ENCODE measurements around the gene ZNF157.
"Not testable (repeated sequence)": the region's sequence is repeated elsewhere in the genome, so short reads cannot be mapped to it uniquely, and the experiment has no call there.

ZNF157 gene

DNA sequence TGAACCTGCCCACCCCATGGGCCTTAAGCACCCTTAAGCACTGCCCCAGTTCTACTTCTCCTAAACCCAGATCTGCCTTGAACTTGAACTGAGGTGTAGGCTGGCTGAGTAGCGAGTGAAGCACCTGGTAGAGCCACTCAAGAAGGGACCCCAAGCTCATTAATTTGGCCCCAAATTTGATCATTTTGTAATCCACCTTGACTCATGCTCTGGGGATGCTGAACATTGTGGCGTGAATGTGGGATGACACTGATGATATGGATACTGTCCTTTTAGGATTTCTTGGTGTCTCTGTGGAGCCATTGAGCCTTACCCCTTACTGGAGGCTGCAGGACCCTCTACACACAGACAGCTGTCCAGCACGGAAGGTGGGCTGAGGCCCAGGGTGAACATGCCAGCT lies at the start of gene ZNF157:
TSS of gene ZNF157 (plus strand) at position 301 of the 400 bp plus-strand sequence. CDS start at position 392, 91 bp downstream.
- no peak for DNase-seq

DNA sequence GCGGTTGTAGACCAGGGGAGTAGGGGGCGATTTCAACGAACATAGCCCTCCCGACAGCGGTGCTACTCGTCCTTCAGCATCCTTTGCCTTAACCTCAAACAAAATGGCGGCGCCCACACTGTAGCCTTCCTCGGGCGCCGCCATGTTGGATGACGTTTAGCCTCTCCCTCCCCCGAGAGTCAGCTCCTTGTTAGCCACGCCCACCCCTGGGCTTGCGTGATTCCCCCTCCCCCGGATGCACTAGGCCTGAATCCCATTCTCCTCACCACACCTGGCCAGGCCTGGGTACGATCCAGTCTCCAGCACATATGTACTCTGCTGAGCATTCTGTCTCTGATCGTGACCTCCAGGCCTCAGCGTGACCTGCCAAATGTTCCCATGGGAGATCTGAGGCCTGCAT lies 49.0 kb upstream of the ZNF157 start:
- DNase-seq = no peak

DNA sequence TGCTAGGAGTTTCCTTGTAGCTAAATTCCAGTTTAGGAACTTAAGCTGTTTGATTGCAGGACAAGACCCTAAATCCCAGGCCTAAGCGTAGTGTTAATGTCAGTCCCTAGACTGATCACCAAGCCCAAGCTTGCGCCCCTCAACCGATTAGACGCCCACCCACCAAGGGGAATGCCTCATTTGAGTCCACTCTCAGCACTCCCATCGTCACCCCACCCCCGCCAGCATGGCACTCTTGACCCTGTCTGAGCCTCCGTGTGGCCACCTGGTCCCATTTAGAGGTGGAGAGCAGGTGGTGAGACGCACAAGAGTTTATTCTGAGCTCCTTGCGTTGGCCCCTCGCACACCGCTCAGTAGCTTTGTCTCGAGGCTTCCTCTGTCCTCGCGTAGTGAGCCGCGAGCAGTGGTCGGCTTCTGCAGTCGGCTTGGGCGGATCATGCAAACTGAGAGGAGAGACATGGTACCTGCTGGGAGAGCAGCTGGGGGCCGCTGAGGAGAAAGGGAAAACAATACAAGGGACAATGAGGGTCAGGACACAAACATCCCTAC lies 48.5 kb upstream of the ZNF157 start:
- no peak for DNase-seq

DNA sequence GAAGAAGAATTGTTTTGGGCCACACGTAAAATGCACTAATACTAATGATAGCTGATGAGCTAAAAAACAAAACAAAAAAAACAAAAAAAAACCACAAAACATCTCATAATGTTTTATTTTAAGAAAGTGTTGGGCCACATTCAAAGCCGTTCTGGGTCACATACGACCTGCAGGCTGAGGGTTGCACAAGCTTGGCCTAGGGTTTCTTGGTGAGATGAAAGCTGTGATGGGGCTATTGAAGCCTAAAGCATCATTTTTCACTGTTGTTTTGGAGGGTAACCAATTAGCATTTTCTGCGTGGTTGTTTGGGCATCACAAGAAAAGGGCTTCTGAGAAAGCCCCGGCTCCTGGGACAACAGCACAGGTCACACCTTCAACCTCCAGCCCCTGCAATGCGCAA lies 42.5 kb upstream of the ZNF157 start:
- no peak for DNase-seq

DNA sequence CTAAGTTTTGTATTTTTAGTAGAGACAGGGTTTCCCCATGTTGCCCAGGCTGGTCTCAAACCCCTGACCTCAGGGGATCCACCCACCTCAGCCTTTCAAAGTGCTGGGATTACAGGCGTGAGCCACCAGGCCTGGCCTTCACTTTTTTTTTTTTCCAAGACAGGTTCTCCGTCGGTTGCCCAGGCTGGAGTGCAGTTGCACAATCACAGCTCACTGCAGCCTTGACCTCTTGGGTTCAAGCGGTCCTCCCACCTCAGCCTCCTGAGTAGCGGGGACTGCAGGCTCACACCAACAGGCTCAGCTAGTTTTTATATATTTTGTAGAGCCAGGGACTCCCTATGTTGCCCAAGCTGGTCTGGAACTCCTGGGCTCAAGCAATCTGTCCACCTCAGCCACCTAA lies 37.6 kb upstream of the ZNF157 start:
- DNase-seq = not testable (repeated sequence)

DNA sequence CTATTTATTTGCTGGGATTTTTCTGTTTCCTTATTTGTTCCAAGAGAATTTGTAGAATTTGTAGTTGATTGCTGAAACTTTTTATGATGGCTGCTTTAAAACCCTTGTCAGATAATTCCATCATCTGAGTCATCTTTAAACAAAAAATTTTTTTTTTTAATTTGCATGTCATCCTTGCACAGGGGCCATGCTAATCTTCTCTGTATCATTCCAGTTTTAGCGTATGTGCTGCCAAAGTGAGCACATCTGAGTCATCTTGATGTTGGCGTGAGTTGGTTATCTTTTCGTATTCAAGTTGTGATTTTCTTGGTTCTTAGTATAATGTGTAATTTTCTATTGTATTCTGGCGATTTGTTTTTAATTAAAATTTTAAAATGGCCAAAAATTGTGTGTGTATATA lies 18.7 kb upstream of the ZNF157 start:
- no peak for DNase-seq

DNA sequence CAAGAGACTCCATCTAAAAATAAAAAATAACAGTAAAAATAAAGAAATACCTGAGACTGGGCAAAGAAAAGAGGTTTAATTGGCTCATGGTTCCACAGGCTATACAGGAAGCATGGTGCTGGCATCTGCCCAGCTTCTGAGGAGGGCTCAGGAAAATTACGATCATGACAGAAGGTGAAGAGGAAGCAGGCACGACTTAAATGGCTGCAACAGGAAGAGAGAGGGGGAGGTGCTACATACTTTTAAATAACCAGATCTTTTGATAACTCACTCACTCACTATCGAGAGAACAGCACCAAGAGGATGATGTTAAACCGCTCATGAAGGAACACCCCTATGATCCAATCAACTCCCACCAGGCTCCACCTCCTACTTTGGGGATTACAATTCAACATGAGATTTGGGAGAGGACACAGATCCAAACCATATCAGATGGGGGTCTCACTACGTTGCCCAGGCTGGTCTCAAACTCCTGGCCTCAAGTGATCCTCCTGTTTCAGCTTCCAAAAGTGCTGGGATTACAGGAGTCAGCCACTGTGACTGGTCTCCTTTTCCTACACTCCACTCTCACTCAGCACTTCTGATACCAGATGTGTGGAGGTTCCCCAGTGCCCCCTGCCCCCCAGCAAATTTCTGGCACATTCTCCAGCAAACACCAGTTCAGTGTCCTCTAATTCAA lies 11.9 kb upstream of the ZNF157 start:
- no peak for DNase-seq

DNA sequence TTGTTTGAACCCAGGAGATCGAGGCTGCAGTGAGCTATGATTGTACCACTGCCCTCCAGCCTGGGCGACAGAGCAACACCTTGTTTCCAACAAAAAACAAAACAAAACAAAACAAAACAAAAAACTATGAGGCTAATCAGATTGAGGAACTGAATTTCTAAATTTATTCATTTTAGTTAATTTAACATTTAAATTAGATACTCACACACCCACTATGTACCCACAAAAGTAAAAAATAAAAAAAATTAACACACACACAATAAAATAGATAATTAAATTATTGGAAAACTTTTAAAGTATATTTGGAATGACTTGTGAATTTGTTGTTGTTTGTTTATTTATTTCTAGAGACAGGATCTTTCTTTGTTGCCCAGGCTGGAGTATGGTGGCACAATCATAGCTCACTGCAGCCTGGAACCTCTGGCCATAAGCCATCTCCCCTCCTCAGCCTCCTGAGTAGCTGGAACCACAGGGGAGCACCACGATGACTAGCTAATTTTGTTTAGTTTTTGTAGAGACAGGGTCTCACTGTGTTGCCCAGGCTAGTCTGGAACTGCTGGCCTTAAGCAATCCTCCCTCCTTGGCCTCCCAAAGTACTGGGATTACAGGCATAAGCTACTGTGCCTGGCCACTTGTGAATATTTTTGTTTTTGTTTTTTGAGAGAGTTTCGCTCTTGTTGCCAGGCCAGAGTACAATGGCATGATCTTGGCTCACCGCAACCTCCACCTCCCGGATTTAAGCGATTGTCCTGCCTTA lies 9.8 kb upstream of the ZNF157 start:
- DNase-seq = no peak

DNA sequence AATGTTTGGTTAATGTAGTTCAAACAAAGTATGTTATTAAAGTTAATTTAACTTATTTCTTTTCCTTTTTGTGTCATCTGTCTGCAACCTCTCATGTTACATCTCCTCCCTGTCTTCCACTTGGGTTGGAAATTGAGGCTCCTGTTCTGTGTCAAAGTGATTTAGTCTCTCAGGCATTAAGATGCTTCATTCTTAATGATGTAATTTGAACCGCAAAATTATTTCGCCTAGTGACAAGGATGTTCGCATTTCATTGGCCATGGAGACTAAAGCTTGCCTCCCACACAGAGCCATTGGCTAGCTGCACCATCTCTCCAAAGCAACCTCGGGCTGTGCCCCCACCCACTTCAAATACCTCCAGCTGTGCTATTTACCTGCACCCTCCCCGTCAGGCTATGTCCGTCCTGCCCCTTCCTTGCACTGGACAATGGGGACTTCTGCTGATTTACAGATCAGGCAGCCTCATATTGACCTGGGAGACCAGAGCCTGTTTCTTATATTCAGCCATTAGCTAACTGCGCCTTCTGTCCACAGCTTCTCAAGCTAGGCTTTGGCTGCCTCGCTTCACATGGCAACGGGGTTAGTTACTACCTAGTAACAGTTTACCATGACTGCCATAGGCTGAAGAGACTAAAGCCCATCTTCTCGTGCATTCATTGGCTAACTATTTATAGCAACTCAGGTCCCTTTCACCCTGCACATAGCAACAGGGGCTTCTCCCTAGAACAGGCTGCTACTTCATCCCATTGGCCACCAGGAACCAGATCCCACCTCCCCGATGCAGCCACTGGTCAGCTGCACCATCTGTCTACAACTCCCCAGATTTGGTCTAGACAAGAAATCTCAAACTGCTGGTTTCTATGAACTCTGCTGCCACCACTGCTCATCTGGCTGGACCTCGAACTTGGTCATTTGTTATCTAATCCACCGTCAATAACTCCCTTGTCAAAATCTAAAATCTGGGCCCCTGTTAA lies 8.6 kb upstream of the ZNF157 start:
- peak; percentile 90 for DNase-seq

DNA sequence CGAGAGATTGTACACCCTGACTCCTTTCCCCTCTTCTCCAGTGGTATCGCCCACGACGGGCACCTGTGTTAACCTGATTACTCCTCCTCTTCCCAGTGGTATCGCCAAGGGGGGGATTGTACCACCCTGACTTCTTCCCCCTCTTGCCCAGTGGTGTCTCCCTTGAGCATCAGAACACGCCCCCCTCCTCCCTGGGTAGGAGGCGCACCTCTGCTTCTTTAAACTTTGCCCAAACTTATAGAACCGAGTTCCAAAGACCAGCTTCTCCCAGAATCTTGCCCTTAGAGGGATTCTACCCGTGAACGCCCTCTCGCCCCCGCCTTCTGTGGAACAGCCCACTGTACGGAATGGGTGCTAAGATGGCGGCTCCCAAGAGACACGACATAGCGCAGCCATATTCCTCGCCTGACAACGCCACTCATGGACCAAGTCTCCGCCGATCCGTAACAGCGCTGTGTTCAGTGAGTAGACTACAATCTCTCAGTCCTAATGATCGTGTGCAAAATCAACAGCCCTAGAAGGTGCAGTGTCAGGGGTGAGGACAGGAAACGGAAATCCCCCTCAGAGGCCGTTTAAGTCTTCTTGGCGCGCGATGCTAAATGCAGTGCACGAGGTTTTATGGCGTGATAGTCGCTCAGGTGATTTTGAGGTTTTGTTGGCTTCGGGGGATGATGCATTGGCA lies 4.2 kb upstream of the ZNF157 start:
- peak; percentile 84 for DNase-seq

DNA sequence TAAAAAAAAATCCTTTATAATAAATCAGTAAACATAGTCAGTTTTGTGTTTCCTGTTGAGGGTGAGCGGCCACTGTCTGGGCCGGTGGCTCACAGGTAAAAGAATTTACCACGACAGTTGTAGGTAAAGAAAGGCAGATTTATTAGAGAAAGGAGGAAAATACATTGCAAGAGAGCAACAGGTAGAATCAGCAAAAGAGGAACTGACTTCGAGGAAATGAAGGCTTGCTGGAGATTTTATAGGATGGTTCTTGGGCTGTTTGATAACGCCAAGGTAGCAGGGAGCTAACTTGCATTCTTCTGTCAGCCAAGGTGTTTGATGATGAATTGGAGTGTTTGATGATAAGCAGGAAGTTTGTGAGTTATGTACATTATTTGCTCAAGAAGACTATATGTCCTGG lies 2.8 kb downstream of the ZNF157 start:
- DNase-seq = no peak

DNA sequence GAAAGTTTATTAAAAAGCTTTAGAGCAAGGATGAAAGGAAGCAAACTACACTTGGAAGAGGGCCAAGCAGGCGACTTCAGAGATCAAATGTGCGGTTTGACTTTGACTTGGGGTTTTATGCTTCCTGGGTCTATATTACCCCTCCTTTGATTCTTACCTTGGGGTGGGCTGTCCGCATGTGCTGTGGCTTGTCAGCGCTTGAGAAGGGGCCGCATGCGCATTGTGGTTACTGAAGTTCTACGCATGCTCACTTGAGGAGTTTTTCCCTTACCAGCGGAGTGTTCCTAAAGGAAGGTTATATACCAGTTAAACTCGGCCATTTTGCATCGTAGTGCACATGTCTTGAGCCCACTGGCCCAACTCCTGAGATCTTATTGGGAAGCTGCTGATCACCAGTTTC lies 9.9 kb downstream of the ZNF157 start:
- DNase-seq = no peak

DNA sequence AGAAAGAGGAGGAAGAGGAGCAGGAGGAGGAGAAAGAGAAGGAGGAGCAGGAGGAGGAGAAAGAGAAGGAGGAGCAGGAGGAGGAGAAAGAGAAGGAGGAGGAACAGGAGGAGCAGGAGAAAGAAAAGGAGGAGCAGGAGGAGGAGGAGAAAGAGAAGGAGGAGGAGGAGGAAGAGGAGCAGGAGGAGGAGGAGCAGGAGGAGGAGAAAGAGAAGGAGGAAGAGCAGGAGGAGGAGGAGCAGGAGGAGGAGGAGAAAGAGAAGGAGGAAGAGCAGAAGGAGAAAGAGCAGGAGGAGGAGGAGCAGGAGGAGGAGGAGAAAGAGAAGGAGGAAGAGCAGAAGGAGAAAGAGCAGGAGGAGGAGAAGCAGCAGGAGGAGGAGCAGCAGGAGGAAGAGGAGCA lies 10.5 kb downstream of the ZNF157 start:
- DNase-seq = not testable (repeated sequence)

DNA sequence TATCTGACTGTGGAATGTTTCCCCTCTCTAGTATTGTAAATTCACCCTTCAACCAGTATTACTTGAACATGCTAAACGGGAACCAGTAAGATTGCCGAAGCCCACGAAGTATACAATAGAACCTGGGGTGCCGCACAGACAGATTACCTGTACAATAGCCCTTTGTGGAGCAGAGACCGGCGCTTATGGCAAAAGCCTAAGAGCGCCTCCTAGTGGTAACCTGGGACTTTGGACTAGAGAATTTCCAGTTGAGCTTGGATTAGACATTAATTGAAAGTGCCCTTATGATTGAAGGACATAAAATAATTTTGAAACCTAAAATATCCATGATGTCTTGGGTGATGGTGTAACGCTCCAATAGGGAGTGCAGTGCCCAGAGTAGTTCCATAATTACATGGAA lies 14.1 kb downstream of the ZNF157 start:
- peak; percentile 76 for DNase-seq

DNA sequence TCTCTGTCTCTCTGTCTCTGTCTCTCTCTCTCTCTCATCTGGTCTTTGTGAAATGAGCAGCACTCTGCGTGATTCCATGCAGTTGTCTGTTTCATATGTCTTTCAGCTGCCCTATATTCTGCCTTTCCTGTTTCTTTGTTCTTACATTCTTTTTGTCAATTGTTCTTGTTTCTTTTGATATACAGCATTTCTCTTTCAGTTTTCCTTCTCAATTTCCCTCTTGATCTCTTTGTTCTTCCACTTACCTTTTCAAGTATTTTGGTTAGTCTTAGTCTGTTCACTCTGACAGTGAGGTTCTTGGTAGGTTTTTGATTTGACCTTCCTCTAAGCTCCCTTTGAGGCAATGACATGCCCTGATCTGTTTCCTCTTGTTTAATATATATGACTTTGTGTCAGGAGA lies 20.4 kb downstream of the ZNF157 start:
- no peak for DNase-seq

DNA sequence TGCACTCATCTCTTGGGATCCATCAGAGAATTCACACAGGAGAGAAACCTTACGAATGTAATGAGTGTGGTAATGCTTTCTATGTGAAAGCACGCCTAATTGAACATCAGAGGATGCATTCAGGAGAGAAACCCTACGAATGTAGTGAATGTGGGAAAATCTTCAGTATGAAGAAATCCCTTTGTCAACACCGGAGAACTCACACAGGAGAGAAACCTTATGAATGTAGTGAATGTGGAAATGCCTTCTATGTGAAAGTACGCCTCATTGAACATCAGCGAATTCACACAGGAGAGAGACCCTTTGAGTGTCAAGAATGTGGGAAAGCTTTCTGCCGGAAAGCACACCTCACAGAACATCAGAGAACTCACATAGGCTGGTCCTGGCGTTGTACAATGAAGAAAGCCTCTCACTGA lies 42.8 kb downstream of the ZNF157 start:
- no peak for DNase-seq

DNA sequence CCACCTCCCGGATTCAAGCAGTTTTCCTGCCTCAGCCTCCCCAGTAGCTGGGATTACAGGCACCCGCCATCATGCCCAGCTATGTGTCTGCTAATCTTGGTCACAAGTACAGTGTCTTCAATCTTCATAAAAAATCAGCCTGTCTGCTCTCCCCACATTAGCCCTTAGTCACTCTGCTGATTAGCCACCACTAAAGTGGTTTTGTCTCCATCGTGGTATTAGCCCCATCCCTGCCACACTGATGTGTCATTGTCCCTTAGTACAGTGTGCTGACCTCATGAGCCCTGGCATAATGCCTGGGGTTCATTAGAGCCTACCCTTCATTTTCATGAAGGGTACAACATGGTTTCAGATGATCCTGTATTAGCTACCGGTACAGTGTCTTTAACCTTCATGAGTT lies 49.9 kb downstream of the ZNF157 start:
- DNase-seq = no peak

DNA sequence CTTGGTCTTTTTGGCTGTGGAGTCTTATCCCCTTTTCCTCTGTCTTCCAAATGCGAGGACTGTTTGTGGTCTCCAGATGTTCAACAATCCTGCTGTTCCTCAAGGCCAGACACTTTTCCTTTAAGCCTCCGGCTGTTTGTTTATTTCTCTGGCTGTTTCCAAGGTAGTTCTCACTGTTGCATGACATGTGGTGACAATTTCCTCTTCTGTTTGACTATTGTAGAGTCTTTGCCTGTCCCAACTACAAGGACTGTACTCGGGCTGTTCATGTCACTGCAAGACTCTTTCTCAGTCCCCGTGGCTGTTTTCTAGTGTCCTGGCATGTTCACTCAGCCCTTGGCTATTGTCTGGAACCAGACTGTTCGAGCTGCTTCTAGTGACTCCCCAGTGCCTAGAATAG lies 50.6 kb downstream of the ZNF157 start:
- DNase-seq = no peak

DNA sequence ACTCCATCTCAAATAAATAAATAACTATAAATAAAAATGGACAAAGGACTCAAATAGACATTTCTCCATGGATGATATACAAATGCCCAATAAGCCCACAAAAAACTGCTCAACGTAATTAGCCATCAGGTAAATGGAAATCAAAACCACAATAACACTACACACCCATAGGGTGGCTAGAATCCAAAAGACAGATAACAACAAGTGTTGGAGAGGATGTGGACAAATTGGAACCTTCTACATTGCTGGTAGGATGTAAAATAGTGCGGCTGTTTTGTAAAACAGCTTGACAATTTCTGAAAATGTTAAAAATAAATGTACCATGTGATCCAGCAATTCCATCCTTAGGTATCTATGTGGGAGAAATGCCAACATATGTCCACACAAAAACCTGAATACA lies 52.1 kb downstream of the ZNF157 start:
- no peak for DNase-seq

DNA sequence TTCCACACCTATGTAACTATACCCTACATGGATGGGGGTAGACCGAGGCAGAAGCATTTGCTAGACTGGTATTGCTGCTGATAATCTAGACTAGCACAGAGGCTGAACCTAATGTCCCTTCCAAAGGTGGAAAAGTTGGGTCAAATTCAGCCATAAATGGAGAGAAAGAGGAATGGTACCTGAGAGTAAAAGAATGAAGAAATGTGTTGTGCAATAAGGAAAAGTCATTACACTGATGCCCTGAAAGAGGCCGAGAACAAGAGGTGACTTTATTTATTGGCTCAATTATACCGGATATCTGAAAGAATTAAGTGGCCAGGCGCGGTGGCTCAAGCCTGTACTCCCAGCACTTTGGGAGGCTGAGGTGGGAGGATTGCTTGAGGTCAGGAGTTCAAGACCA lies 60.5 kb downstream of the ZNF157 start:
- DNase-seq = no peak

DNA sequence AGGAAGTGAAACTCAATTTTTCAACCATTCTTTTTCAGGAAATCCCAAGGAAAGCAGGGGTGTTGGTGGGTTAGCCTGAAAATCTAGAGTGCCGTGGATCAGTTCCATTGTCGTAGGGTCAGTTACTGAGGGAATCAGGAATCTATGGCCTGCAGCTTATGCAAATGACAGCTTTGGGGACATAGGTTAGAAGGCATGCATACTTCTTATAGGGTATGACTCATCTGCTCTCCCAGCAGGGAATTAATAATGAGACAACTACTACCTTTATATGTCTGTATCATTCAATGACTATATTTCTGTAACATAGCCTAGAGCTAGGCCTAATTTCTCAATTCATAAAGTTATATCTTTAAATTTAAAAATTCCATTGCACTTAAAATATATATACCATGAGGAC lies 76.1 kb downstream of the ZNF157 start:
- no peak for DNase-seq

DNA sequence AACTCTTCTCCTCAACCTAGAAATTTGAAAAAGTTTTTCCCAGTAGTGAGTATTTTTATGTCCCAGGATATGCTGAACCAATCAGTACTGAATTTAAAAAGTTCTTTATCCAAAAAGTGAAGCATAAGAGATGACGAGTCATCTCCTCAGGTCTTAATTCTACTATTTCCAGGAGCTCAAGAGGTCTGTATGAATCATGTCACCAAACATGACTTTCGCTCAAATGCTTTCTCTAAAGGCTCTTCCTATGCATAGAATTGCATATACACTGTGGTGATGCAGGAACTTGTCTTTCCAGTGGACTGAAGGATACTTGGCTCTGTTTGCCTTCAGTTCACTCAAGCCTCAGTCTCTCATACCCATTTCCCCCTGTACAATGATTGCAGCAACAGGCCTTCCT lies 76.6 kb downstream of the ZNF157 start:
- no peak for DNase-seq

DNA sequence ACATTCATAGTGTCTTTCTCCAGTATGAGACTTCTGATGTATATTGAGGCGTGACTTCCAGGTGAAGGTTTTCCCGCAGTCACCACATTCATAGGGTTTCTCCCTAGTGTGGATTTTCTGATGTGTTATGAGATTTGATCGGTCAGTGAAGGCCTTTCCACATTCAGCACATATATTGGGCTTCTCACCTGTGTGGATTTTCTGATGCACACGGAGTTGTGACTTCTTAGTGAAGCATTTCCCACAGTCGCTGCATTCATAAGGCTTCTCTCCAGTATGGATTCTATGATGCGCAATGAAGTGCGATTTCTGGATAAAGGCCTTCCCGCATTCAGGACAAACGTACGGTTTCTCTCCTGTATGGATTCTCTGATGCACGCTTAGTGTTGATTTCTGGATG lies 77.2 kb downstream of the ZNF157 start:
- no peak for DNase-seq
